Tibial nerve (tissue), 4 donors: Measurements from ENCODE around the gene SV2A.

Source experiments
- CTCF ChIP-seq, 5 experiments: fragments of 200-600 bp in 3 of 5; fragments of 450-650 bp in 2 of 5; sonication (generic) in 3 of 5; IDR thresholded peaks; one replicate each; pipeline ENCODE4 v1.5.1; 2016 to 2019; ENCODE audit warnings: antibody characterized with exemption in 5 of 5, mild to moderate bottlenecking in 3 of 5, moderate library complexity in 2 of 5
- EP300 ChIP-seq, 2 donors: sonication (generic); formaldehyde crosslinking; IDR thresholded peaks; one replicate each; pipeline ENCODE4 v1.6.1; 2017; ENCODE audit warnings: antibody characterized with exemption in 2 of 2, mild to moderate bottlenecking in 1 of 2
- POLR2A ChIP-seq, 2 donors: fragments of 450-650 bp; IDR thresholded peaks; one replicate each; pipeline ENCODE4 v1.6.1; 2017; ENCODE audit warnings: antibody characterized with exemption in 2 of 2, mild to moderate bottlenecking in 2 of 2, moderate library complexity in 2 of 2

GRCh38 chr1:149936992-149937705 lies 19.5 kb upstream of the SV2A start:
- no peak for TF ChIP-seq CTCF (IDR thresholded peaks at IDR 0.05)
- TF ChIP-seq POLR2A (IDR thresholded peaks at IDR 0.05) = no peak
- TF ChIP-seq EP300 (IDR thresholded peaks at IDR 0.05) = no peak
